AG10803 (cell line): ENCODE data around the gene GALP.

Source experiments
- DNase-seq: peaks from one replicate; pipeline ENCODE4 v3.0.0; 2010; ENCODE audit warnings: low read depth
- H3K4me3 ChIP-seq: 2 replicates; pipeline ENCODE4 v1.5.1; 2011; ENCODE audit warnings: mild to moderate bottlenecking, low read length, control low read depth
- TF ChIP-seq, protein P1 (sequence below): conservative IDR thresholded peaks from 2 replicates; pipeline ENCODE4 v1.5.1; 2011; ENCODE audit warnings: mild to moderate bottlenecking, low read length, control low read depth, inconsistent platforms

GALP gene

GRCh38 chr19:56156768-56157167 is 19.0 kb upstream of the GALP start:
- no peak for DNase-seq
- TF ChIP-seq, protein P1, sequence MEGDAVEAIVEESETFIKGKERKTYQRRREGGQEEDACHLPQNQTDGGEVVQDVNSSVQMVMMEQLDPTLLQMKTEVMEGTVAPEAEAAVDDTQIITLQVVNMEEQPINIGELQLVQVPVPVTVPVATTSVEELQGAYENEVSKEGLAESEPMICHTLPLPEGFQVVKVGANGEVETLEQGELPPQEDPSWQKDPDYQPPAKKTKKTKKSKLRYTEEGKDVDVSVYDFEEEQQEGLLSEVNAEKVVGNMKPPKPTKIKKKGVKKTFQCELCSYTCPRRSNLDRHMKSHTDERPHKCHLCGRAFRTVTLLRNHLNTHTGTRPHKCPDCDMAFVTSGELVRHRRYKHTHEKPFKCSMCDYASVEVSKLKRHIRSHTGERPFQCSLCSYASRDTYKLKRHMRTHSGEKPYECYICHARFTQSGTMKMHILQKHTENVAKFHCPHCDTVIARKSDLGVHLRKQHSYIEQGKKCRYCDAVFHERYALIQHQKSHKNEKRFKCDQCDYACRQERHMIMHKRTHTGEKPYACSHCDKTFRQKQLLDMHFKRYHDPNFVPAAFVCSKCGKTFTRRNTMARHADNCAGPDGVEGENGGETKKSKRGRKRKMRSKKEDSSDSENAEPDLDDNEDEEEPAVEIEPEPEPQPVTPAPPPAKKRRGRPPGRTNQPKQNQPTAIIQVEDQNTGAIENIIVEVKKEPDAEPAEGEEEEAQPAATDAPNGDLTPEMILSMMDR = no peak
- H3K4me3 ChIP-seq = no peak overlapping the region

GRCh38 chr19:56158170-56158757 is 17.5 kb upstream of the GALP start:
- TF ChIP-seq, protein P1 = no peak
- DNase-seq = no peak
- no peak overlapping the region for H3K4me3 ChIP-seq

DNA sequence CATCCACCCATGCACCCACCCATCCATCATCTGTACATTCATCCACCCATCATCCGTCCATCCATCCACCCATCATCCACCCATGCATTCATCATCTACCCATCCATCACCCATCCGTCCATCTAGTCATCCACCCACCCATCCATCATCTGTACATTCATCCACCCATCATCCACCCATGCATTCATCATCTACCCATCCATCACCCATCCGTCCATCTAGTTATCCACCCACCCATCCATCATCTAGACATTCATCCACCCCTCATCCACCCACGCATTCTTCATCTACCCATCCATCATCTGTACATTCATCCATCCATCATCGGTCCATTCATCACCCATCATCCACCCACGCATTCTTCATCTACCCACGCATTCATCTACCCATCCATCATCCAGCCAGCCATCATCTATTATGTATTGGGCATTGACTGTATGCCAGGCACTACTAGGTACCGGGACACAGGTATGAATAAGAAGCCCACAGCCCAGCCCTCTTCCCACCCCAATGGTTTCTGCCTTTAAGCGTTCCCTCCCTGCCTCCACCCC is 16.7 kb upstream of the GALP start:
- H3K4me3 ChIP-seq = no peak overlapping the region
- DNase-seq = no peak
- TF ChIP-seq, protein P1 = no peak

- TF ChIP-seq, protein P1 = no peak
- no peak overlapping the region for H3K4me3 ChIP-seq
Observed at GRCh38 chr19:56159622-56160271, 16.1 kb upstream of the GALP start.

GRCh38 chr19:56161534-56161933 is 14.3 kb upstream of the GALP start:
- no peak for DNase-seq
- TF ChIP-seq, protein P1 = no peak
- no peak overlapping the region for H3K4me3 ChIP-seq

More at GRCh38 chr19:56159622-56160271, 16.1 kb upstream of the GALP start:
- DNase-seq = no peak

- no peak for DNase-seq
- TF ChIP-seq, protein P1 = no peak
- H3K4me3 ChIP-seq = no peak overlapping the region
Observed at GRCh38 chr19:56162258-56162657, 13.6 kb upstream of the GALP start.

GRCh38 chr19:56163097-56163496 is 12.7 kb upstream of the GALP start:
- TF ChIP-seq, protein P1 = no peak
- no peak overlapping the region for H3K4me3 ChIP-seq
- no peak for DNase-seq
